ENCODE results near the gene SPPL2B.

SPPL2B gene

GRCh38 chr19:2398735-2399305, 70.3 kb downstream of the SPPL2B start:
- no peak for TF ChIP-seq CTCF (IDR thresholded peaks at IDR 0.05)

- TF ChIP-seq CTCF (IDR thresholded peaks at IDR 0.05) = no peak
These were observed 71.1 kb downstream of the SPPL2B start for GRCh38 chr19:2399582-2399981.

Measured in LNCAP (cell line).